ENCODE data around the gene RAB43.
A peak's percentile ranks its signal among the peaks of the same experiment; 100 is the strongest.

Gene RAB43

DNA sequence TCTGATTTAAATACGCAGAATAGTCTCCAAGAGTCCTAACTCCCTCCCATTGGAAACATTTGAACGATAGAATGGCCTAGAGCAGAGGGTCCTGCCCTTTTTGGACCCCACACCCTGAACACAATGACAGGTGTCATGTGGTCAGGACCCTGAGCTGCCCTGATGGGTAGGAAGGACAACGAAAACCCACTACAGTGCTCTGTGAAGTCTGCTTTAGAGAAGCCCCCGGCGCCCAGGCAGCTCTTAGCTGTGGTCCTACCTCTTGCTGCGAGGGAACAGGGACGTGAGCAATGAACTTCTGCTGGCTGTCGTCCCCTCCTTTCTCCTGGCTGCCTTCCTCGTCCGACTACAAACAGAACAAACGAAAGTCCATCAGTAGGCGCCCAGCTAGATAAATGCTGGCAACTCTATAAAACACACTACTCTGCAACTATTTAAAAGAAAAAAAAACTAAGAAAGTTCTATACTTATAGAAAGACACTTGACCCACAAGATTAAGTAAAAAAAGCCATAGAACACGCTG is 8.7 kb upstream of the RAB43 start:
- no peak for DNase-seq (ENCODE audit: low read depth)
- TF ChIP-seq, protein P1, sequence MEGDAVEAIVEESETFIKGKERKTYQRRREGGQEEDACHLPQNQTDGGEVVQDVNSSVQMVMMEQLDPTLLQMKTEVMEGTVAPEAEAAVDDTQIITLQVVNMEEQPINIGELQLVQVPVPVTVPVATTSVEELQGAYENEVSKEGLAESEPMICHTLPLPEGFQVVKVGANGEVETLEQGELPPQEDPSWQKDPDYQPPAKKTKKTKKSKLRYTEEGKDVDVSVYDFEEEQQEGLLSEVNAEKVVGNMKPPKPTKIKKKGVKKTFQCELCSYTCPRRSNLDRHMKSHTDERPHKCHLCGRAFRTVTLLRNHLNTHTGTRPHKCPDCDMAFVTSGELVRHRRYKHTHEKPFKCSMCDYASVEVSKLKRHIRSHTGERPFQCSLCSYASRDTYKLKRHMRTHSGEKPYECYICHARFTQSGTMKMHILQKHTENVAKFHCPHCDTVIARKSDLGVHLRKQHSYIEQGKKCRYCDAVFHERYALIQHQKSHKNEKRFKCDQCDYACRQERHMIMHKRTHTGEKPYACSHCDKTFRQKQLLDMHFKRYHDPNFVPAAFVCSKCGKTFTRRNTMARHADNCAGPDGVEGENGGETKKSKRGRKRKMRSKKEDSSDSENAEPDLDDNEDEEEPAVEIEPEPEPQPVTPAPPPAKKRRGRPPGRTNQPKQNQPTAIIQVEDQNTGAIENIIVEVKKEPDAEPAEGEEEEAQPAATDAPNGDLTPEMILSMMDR (conservative IDR thresholded peaks at IDR 0.05; ENCODE audit: low read depth, low read length) = no peak
- H3K4me3 ChIP-seq (ENCODE audit: low read depth, low read length) = no peak overlapping the region

DNA sequence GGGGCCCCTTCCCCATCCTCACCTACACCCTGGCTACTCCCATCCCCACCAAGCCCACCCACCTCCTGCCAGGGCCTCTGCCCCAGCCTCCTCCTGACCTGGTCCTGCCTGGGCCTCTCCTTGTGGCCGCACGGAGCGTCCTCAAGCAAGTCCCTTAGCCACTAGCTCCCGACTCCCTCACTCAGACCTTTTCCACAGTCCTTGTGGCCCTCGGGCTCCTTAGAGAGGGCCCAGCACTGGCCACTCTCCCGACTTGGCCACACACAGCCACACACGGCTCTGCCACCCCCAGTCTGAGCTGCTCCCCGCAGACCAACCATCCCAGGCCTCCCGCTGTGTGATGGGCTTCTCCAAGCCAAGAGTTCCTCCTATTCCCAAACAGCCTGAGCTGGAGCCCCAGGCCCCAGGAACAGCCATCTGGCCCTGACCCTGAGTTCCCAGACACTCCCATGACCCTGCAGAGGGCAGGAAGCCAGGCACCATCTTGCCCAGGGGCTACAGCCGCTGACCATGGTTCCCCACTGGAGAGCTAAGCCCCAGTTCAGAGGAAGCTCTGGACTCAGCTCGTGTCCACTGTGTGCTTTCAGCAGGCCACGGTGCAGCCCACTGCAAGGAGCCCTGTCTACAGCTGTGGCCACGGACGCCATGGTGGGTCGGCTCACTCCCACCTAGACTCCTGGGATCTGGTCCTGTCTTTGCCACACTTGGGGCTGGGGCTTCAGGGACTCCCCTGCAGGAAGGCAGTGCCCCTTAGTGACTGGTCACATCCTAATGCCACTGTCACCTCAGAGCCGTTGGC is 7.0 kb upstream of the RAB43 start:
- TF ChIP-seq, protein P1 (conservative IDR thresholded peaks at IDR 0.05; ENCODE audit: low read depth, low read length) = no peak
- DNase-seq (ENCODE audit: low read depth) = no peak
- H3K4me3 ChIP-seq (ENCODE audit: low read depth, low read length) = no peak overlapping the region

DNA sequence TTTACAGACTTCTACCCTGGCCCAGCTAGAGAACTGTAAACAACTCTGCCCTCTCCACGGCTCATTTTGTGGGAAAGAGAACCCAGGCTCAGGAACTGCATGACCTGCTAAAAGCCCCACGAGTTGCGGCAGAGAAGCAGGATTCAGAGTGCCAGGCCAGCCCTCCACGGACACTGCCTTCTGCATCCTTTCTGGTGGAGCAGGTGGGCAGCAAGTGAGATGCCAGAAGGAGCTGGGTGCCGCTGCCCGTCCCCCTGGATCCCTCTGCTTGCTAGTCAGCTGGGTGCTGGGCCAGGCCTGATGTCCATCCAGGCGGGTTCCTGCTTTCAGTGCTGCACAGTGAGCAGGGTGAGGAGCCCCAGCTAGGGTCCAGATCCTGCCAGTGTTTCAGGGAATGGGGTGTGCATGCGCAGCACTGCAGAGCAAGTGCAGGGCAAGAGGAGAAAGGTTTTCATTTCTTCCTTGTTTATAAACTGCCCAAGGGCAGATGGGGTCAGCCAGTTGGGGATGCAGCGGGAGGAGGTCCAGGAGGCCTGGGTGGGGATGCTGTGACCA is 5.2 kb upstream of the RAB43 start:
- no peak overlapping the region for H3K4me3 ChIP-seq (ENCODE audit: low read depth, low read length)
- TF ChIP-seq, protein P1 (conservative IDR thresholded peaks at IDR 0.05; ENCODE audit: low read depth, low read length) = no peak
- no peak for DNase-seq (ENCODE audit: low read depth)

DNA sequence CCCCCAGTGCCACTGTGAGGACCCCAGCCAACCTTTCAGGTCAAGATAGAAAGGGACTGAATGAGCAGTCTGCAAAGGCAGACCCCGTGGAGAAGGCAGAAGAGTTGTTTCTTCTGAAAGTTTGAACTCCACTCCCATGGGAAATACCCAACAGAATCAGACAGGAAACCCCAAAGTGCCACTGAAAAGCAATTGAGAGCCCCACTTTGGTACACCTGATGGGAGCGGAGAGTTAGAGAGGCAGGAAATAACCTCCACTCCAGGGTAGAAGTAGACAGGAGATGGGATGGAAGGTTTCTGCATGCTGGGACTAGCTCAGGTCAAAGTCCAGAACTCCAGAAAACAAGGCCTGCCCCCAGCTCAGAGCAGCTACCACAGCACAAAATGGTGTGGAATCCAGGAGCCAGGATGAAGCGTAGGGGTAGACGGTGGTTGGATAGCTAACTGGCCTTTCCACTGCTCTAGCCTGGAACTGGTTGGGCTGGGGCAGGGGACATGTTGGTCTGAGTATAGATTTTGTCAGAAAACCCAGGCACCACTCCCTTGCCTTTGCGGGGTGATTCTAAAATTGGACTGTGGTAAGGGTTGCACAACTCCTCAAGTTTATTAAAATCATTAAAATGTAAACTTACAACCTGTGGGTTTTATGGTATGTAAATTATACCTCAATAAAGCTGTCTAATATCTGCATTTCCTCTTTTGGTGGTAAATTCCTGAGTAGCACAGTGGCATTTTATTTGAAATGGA is 1.9 kb upstream of the RAB43 start:
- TF ChIP-seq, protein P1 (conservative IDR thresholded peaks at IDR 0.05; ENCODE audit: low read depth, low read length) = no peak
- H3K4me3 ChIP-seq (ENCODE audit: low read depth, low read length) = no peak overlapping the region
- DNase-seq (ENCODE audit: low read depth) = no peak

DNA sequence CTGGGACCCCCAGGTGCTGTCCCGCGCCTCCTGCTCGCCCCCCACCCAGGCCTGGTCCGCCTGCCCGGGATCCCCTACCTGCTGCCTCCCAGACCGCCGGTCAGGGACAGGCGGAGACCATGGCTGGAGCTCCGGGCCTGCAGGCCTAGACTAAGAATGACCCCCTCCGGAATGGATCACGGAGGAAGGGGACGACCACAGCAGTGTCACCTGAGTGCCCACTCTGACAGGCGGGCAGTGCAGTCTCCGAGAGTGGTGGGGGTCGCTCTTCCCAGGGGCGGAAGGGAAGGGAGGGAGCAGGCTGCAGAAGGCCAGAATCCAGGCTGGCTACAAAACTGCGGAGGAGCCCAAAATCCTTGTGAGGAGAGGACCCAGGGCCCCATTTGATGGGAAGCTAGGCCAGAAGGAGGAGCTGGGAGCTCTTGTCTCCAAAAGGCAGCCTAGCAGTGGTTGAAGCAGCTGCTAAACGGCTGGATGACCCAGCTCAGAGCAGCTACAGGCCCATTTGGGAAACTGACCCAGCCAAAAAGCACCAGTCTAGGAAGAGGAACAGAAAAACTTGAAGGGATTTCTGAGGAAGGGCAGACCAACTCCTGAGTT is 908 bp upstream of the RAB43 start:
- peak overlapping the region; percentile 87 for H3K4me3 ChIP-seq (ENCODE audit: low read depth, low read length)
- peak; percentile 28 for DNase-seq (ENCODE audit: low read depth)
- TF ChIP-seq, protein P1 (conservative IDR thresholded peaks at IDR 0.05; ENCODE audit: low read depth, low read length) = no peak

DNA sequence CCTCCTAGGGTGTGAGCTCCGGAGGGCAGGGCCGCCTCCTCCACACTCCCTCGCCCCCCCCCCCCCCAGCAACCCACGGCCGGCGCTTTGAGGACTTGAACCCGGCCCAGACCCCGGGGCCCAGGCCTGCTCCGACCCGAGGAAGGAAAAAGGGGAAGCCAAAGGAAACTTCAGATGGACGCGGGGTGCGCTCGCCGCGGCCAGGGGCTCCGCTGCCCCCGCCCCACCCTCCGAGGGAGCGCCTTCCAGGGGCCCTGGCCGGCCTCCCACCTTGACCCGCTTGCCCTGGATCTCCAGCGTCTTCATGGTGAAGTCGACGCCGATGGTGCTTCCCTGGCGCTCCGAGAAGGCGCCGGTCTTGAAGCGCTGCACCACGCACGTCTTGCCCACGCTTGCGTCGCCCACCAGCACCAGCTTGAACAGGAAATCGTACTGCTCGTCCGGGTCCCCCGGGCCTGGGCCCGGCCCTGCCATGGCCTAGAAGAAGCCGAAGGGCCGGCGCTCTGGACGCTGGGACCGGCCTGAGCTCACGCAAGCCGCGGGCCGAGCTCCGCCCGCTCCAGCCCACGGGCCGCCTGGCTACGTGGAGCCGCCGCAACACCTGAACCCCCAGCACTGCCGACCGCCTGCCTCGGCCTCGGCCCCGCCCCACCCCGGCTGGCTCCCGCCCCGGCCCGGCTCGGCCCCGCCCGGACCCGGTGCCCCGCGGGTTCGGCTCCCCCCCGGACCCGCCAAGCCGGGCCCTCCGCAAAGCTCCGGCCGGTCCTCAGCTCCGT is 400 bp downstream of the RAB43 start:
- TF ChIP-seq, protein P1 (conservative IDR thresholded peaks at IDR 0.05; ENCODE audit: low read depth, low read length) = no peak
- peak overlapping the region; percentile 87 for H3K4me3 ChIP-seq (ENCODE audit: low read depth, low read length)
- DNase-seq (ENCODE audit: low read depth) = peak; percentile 56

All from choroid plexus epithelial cell (primary cell).